NAMALWA (cell line): ENCODE data around the gene OLIG2.

Experiments
- DNase-seq: peaks from one replicate; pipeline ENCODE4 v3.0.0-alpha.2; 2015; ENCODE audit warnings: low spot score

OLIG2 gene

DNA sequence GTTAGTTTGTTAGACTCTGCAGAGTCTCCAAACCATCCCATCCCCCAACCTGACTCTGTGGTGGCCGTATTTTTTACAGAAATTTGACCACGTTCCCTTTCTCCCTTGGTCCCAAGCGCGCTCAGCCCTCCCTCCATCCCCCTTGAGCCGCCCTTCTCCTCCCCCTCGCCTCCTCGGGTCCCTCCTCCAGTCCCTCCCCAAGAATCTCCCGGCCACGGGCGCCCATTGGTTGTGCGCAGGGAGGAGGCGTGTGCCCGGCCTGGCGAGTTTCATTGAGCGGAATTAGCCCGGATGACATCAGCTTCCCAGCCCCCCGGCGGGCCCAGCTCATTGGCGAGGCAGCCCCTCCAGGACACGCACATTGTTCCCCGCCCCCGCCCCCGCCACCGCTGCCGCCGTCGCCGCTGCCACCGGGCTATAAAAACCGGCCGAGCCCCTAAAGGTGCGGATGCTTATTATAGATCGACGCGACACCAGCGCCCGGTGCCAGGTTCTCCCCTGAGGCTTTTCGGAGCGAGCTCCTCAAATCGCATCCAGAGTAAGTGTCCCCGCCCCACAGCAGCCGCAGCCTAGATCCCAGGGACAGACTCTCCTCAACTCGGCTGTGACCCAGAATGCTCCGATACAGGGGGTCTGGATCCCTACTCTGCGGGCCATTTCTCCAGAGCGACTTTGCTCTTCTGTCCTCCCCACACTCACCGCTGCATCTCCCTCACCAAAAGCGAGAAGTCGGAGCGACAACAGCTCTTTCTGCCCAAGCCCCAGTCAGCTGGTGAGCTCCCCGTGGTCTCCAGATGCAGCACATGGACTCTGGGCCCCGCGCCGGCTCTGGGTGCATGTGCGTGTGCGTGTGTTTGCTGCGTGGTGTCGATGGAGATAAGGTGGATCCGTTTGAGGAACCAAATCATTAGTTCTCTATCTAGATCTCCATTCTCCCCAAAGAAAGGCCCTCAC lies at the start of gene OLIG2:
Gene OLIG2 (plus strand): TSS at position 447 of the 954 bp plus-strand sequence. CDS start 928 bp downstream, outside the sequence.
- no peak for DNase-seq

DNA sequence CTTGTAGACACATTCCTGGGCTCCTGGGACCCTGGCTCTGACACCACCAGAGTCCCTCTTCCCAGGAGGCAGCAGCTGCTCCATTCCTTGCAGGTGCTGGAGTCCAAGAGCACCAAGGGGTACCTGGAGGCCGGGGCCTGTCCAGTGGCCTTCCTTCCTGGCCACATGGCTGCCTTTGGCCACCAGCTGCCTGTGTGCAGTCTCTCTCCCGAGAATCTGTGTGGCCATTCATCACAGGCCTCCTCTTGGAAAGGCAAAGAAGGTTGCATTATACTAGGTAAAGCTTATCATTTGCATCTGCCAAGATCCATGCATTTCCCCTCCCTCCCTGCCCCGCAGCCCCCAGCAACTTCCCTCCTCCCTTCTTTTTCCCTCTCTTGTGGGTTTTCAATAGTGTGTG lies 48.9 kb upstream of the OLIG2 start:
- no peak for DNase-seq

GRCh38 chr21:32977216-32977615 lies 48.5 kb upstream of the OLIG2 start:
- DNase-seq: no peak

GRCh38 chr21:32978331-32979270 lies 47.1 kb upstream of the OLIG2 start:
- DNase-seq: no peak

- no peak for DNase-seq
These were observed 46.0 kb upstream of the OLIG2 start for GRCh38 chr21:32979598-32980268.

DNA sequence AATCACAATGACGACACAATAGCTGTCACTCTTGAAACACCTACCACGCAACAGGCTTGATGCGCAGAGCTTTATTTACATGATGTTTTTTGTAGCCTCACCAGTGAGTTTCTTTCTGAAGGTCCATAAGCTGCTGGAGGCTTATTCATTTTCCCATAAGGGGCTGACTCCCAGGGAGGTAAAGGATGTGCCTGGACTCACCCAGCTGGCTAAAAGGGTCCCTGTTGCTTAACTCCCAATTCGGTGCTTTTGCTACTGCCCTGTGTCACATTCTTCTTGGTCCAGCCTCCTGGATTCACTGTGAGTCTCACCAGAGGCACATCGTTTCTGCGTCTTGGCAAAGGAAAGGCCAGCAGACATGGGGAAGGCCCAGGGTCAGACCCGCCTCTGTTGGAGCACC lies 44.6 kb upstream of the OLIG2 start:
- DNase-seq: no peak

DNA sequence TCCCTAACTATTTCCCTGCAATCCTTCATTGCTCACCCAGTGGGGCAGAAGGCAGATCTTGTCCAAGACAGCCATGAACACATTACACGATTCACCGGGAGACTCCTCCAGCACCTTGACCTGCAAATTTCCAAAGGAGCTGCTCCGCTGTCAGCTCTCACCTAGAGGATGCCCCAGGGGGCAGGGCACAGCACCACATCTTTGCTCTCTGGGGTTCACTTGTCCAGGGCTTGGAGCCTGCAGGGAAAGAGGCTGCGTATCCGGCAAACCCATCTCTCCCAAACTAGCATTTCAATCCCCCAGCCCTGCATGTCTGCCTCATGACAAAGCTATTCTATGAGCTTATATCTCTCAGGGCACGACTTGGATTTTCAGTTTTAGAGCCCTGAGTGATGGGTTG lies 35.1 kb upstream of the OLIG2 start:
- DNase-seq: no peak

- DNase-seq: no peak
These were observed 34.4 kb upstream of the OLIG2 start for GRCh38 chr21:32991361-32991760.

DNA sequence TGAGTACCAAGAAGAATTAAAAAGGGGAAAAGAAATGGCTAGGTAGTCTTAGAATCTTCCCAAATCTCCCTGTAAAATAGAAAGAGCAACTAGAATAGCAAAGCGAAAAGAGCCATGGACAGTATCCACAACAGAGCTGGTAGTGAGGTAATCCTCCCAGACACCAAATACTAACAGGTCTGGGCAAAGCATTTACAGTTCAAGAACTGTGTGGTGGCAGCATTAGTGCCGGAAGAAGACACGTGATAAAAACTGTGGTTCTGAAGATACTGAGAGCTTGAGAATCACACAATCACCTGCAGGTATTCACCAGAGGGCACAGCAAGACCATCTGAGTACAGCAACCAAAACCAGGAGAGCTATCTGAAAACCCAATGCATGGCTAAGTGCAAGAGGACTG lies 31.8 kb upstream of the OLIG2 start:
- no peak for DNase-seq

- DNase-seq: peak; percentile 37
These were observed 31.4 kb upstream of the OLIG2 start for GRCh38 chr21:32994305-32994704.

DNA sequence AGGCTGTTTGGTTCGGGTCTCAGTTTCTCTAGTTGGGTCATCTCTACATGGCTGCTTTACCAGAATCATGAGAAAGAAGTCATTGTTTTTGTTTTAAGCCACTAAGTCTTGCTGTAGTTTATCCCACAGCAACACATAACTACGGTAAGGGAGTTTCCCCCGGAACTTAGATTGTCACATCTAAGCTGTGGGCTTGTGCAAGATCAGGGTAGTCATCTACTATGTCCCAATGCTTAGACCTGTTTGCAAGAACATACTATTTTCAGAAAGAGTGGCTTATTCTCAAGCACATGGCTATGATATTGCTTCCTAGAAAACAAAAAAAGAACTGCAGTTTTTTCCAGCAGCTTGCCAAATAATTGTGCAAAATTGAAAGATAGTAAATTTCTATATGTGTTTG lies 18.0 kb upstream of the OLIG2 start:
- DNase-seq: no peak

DNA sequence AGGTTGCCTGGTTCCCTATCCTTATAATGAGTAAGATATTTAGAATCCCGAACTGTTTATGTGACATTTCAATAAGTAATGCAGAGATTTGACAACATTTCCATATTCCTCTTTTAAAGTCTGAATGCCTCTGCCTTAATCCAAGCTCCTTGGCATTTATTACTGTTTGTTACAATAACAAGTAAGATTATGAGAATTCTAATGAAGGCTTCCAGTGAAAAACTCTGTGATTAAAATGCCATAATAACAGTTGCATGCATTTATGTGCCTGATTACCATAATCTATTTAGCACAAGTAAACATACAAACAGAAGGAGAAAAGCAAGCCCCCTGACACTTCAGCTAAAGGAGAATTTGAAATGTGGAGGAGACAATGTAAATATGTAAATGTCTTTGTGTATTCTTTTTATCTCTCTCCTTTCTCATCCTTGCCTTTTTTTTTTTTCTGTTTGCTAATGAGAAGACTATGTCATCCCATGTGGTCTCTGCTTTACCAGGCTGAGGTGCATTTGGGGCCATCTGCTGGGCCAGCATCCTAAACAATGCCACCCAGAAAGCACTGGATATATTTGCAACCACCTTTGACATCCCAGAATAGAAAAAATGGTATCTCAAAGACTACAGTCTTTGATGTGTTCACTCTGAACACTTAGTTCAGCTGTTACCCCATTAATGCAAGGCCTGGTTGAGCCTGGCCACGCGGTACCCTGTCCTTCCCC lies 17.2 kb upstream of the OLIG2 start:
- DNase-seq: no peak

DNA sequence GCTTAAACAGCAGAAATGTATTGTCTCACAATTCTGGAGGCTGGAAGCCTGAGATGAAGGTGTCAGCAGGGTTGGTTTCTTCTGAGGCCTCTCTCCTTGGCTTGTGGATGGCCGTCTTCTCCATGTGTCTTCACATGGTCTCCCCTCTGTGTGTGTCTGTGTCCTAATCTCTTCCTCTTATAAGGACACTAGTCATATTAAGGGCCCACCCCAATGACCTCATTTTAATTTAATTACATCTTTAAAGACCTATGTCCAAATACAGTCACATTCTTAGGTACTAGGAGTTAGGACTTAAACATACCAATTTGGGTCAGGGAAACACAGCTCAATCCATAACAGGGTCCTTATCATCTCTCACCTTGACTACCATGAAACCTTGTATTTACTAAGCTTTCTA lies 14.8 kb upstream of the OLIG2 start:
- DNase-seq: no peak

DNA sequence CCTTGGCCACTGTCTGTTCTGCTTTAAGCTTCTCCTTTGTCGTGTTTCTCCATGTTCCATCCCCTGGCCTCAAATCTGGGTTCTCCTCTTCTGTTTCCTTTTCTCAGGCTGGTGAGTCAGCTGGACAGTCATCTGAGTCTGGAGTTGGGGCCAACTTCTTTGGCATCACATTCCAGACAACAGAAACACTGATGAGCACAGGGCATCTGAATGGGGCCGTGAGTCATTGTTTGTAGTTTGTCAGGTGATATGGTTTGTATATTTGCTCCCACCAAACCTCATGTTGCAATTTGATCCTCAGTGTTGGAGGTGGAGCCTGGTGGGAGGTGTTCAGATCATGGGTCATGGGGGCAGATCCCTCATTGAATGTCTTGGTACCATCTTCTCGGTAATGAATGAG lies 14.3 kb upstream of the OLIG2 start:
- DNase-seq: no peak

GRCh38 chr21:33013626-33014025 lies 12.1 kb upstream of the OLIG2 start:
- no peak for DNase-seq

DNA sequence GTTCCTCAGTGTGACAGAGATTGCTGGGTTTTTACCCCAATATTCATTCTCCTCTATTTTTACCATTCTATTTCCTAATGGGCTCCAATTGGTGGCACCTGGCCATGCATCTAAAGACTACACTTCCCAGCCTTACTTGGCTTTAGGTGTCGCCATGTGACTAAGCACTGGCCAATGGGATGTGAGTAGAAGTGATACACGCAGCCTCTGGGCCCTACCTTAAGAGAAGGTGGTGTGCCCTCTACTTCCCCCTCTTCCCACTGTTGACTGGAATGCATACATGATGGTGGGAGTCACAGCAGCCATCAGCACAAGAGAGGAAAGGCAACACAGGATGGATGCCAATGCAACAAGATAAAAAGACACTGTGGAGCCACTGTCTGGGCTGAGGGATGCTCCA lies 11.4 kb upstream of the OLIG2 start:
- DNase-seq: no peak

DNA sequence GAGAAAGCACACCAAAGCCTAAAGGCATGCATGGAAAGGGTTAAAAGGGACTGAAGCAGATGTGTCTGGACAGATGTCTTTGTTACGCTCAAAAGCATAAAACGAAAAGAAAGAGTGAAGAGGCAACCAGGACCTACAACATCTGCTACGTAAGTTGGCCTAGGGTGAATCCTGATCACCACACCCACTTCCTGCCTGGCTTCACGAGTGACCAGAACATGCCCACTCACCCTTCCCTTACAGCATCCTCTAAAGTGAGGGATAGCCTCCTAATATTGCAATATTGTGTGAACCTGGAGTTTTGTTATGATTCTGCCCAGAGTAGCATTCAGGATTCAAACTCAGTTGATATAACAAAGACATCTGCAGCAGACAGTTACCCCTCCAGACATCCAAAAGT lies 10.6 kb upstream of the OLIG2 start:
- DNase-seq: no peak

- no peak for DNase-seq
These were observed 10.0 kb upstream of the OLIG2 start for GRCh38 chr21:33015756-33016155.

- no peak for DNase-seq
These were observed 6.8 kb upstream of the OLIG2 start for GRCh38 chr21:33018707-33019465.

DNA sequence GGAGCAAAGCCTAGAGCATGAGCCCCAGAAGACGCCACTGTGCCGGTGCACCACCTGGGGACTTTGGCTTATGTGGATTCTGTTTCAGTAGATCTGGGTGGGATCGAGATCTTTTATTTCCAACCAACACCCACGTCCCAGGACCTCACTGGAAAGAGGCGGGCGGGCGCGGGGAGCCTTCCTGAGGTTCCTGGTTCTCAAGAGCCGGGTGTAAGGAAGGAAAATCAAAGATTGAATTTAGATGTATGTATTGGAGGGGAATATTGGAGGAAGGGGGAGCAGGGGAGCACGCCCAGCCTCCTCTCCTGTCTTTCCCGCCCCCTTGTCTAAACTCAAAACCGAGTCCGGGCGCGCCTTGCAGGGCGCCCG lies 6.2 kb upstream of the OLIG2 start:
- DNase-seq: no peak
